ENCODE data around the gene FSHR. TPM values are rescaled to one million over a fixed set of nuclear protein-coding genes. Genes with fewer than 3 reads are reported as not detected.

The FSHR gene
- total RNA-seq, 1 donor from 2014 or later: not detected

DNA sequence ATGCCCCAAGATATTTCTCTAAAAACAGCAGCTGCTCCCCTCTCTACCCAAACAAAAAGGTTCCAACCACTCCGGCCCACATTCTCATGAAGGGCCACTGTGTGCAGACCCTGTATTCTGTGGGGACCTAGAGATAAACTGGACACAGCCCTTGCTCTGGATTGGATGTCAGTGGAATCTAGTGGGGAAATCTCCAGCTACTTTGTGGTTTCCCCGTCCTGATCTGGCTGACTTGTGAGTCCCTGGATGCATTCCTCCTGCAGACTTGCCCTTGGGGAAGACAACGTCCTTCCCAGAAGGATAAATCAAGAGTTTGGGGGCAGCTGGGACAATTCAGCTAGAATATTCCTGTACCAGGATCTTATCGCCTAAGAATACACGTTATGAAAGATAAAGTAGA lies 151.1 kb downstream of the FSHR start:
- no peak for DNase-seq (ENCODE audit: low read depth)
- H3K4me3 ChIP-seq (ENCODE audit: low read depth, low read length): no peak overlapping the region
- TF ChIP-seq, protein P1, sequence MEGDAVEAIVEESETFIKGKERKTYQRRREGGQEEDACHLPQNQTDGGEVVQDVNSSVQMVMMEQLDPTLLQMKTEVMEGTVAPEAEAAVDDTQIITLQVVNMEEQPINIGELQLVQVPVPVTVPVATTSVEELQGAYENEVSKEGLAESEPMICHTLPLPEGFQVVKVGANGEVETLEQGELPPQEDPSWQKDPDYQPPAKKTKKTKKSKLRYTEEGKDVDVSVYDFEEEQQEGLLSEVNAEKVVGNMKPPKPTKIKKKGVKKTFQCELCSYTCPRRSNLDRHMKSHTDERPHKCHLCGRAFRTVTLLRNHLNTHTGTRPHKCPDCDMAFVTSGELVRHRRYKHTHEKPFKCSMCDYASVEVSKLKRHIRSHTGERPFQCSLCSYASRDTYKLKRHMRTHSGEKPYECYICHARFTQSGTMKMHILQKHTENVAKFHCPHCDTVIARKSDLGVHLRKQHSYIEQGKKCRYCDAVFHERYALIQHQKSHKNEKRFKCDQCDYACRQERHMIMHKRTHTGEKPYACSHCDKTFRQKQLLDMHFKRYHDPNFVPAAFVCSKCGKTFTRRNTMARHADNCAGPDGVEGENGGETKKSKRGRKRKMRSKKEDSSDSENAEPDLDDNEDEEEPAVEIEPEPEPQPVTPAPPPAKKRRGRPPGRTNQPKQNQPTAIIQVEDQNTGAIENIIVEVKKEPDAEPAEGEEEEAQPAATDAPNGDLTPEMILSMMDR (conservative IDR thresholded peaks at IDR 0.05; ENCODE audit: low read depth, low read length): no peak

DNA sequence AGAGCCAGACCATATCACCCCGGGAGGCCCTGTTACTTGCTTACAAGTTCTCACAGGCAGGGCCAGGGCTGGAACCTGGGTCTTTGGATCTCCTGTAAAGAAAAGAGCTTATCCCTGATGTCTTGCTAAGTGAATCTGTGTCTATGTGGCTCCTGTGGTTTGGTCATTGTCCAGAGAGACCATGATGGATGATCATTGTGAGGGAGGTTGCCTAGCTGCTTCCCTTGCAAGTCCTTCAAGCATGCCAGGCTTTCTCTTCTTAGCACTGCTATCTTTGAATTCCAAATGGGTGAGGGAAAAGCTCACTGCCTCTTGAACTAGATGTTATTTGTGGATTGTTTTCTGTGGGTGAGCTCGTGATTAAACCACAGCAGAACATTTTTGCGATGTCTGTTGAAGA lies 151.6 kb downstream of the FSHR start:
- TF ChIP-seq, protein P1 (conservative IDR thresholded peaks at IDR 0.05; ENCODE audit: low read depth, low read length): no peak
- no peak overlapping the region for H3K4me3 ChIP-seq (ENCODE audit: low read depth, low read length)
- no peak for DNase-seq (ENCODE audit: low read depth)

DNA sequence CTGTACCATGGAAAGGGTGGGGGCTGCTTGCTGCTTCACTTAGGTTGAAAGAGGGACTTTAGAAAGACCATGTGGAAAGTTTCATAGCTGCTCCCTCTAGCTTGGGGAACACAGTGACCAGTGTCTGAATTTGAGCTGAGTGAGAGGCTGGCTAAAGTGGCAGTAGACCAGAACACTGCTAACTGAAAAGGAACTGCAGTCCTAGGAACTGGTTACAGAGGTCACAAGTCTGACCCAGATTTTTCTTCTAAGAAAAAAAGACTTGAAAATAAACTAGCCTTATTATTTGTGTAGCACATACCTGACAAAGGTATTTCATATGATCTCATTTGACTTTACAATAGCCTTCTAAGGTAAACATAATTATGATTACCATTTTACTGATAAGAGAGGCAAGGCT lies 153.6 kb downstream of the FSHR start:
- TF ChIP-seq, protein P1 (conservative IDR thresholded peaks at IDR 0.05; ENCODE audit: low read depth, low read length): no peak
- no peak overlapping the region for H3K4me3 ChIP-seq (ENCODE audit: low read depth, low read length)
- no peak for DNase-seq (ENCODE audit: low read depth)

DNA sequence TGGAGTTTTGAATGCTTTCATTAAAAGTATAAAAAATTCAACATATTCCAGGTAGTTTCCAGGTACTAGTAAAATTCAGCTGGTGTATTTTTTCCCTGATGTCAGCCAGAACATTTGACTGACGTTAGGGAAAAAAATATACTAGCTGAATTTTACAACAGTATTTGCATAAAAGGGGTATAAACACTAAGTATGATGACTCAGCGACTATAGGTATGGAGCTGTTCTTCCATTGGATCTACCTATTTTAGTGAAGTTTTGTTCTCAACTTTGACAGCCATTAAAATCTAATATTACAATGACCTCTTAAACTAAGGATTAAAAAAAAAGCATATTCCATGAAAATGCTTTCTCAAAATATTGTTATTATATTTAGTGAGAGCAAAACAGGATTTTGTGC lies 155.9 kb downstream of the FSHR start:
- no peak overlapping the region for H3K4me3 ChIP-seq (ENCODE audit: low read depth, low read length)
- TF ChIP-seq, protein P1 (conservative IDR thresholded peaks at IDR 0.05; ENCODE audit: low read depth, low read length): no peak
- DNase-seq (ENCODE audit: low read depth): no peak

DNA sequence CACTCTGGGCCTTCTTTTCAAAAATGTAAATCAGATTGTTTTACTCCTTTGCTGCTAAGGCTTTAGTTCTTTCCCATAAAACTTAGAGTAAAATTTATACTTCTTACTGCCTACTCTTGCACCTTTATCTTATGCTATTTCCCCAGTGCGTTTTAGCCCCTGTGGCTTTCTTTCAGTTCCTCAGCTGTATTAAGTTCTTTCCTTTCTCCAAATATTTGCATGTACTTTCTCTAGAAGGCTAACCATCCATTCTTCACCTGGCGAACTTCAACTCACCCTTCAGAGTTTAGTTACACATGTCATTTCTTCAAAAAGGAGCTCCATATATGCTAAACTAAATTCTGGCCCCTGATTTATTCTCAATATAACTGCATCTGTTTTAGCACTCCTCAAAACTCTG lies 160.7 kb downstream of the FSHR start:
- no peak overlapping the region for H3K4me3 ChIP-seq (ENCODE audit: low read depth, low read length)
- TF ChIP-seq, protein P1 (conservative IDR thresholded peaks at IDR 0.05; ENCODE audit: low read depth, low read length): no peak
- DNase-seq (ENCODE audit: low read depth): no peak

DNA sequence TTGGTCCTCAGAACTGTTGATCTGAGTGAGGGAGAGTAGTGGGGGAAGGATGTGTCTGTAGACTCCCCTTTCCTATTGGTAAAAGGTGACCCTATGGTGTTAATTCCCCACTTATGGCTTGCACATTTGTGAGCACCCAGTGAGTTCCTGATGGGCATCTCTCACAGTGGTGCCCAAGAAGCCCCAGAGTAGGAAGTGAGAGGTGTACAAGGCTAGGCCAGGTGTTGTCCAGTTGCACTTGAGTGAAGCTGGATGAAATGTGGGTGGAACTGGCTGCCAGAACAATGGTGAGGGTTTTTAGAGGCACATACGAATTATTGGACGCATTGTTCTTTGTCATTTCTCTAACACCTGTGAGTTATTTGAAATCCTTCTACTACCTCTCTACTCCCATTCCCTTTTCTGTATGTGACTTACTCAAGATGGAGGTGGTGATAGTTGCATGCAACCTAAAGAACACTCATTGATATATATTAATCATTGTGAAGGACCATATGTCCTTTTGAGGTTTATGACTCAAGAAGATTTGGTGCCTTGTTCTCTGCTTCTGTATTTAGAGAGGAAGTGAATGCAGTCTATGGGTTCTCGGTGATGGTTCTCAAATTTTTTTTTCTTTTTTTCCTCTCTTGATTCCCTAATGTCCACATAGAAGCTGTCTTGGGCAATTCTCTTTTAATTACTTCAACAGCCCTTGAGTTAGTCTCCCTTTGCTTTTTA lies 162.7 kb downstream of the FSHR start:
- no peak overlapping the region for H3K4me3 ChIP-seq (ENCODE audit: low read depth, low read length)
- DNase-seq (ENCODE audit: low read depth): no peak
- TF ChIP-seq, protein P1 (conservative IDR thresholded peaks at IDR 0.05; ENCODE audit: low read depth, low read length): no peak

DNA sequence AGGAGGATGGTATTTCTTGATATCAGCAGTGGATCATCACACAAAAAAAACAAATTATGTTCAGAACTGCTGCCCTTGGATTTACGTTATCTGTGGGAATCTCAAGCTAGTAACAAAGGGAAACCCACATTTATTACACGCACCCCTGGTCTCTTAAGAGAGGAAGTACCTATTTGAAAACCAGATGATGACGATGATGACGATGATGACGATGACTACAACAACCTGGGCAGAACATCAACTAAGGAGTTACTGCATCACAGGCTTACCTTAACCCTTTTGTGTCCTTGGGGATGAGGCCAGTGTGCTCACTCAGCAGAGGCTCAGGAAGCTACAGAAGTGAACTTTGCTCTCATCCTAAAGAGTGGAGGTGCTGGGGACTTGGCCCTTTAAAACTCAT lies 169.4 kb downstream of the FSHR start:
- no peak for DNase-seq (ENCODE audit: low read depth)
- no peak overlapping the region for H3K4me3 ChIP-seq (ENCODE audit: low read depth, low read length)
- TF ChIP-seq, protein P1 (conservative IDR thresholded peaks at IDR 0.05; ENCODE audit: low read depth, low read length): no peak

All from epithelial cell of proximal tubule (primary cell).